HepG2 (cell line): ENCODE data around the gene PRM2. TPM values are rescaled to one million over a fixed set of nuclear protein-coding genes. Genes with fewer than 3 reads are reported as not detected.

ENCODE experiments used
- ADNP ChIP-seq: sonication (generic); formaldehyde crosslinking; IDR thresholded peaks from 2 replicates; pipeline ENCODE4 v1.4.0; 2020; ENCODE audit warnings: missing genetic modification reagents
- AHR ChIP-seq: IDR thresholded peaks from 2 replicates; pipeline ENCODE4 v1.6.1; 2018; ENCODE audit warnings: missing genetic modification reagents, missing compliant biosample characterization
- FOXO4 ChIP-seq: sonication (generic); formaldehyde crosslinking; conservative IDR thresholded peaks from 2 replicates; pipeline ENCODE4 v1.8.1; 2023; ENCODE audit warnings: missing genetic modification reagents
- MLXIP ChIP-seq: sonication (generic); formaldehyde crosslinking; IDR thresholded peaks from 2 replicates; pipeline ENCODE4 v1.9.0; 2021; ENCODE audit warnings: missing genetic modification reagents, borderline replicate concordance
- TBL1XR1 ChIP-seq: fragments of 150-350 bp; IDR thresholded peaks from 2 replicates; pipeline ENCODE4 v1.6.1; 2014; ENCODE audit warnings: borderline replicate concordance, low read length; ENCODE audit not compliant: partially characterized antibody
- ZBTB40 ChIP-seq, 2 experiments: fragments of 450-650 bp in 1 of 2; sonication (generic) in 1 of 2; formaldehyde crosslinking in 1 of 2; IDR thresholded peaks; 2 replicates each; pipeline versions ENCODE4 v1.6.1 to v1.8.0; 2016 to 2022; ENCODE audit warnings: antibody characterized with exemption in 1 of 2, mild to moderate bottlenecking in 1 of 2, missing genetic modification reagents in 1 of 2
- ZNF629 ChIP-seq: sonication (generic); formaldehyde crosslinking; conservative IDR thresholded peaks from 2 replicates; pipeline ENCODE4 v1.5.0; 2020; ENCODE audit warnings: missing genetic modification reagents
- ZNF766 ChIP-seq: sonication (generic); formaldehyde crosslinking; IDR thresholded peaks from 2 replicates; pipeline ENCODE4 v1.5.0; 2020; ENCODE audit warnings: missing genetic modification reagents, borderline replicate concordance
- polyA plus RNA-seq, 8 experiments: library from polyadenylated mRNA; depleted of rRNA in 3 of 8; stranded (reverse) in 7 of 8; unstranded in 1 of 8; fragments of >200 nt; fragmentation: Illumina TruSeq in 4 of 8; extraction: Trizol in 4 of 8; gene quantifications; 2 replicates each; pipeline versions ENCODE4 v1.2.1 to v1.2.3, GENCODE V29; 2011 to 2016; ENCODE audit warnings: low read depth in 4 of 8, missing spikeins in 1 of 8, mixed read lengths in 1 of 8; ENCODE audit not compliant: insufficient read depth in 1 of 8
- total RNA-seq, 5 experiments: library from RNA; depleted of rRNA; stranded (reverse); fragments of >200 nt; fragmentation: Illumina TruSeq; extraction: Trizol; gene quantifications; 2 replicates each; pipeline ENCODE4 v1.2.3, GENCODE V29; 2016; ENCODE audit warnings: low read depth in 1 of 5

PRM2 gene
- total and polyA plus RNA-seq, 2 of the 13 experiments (the other 11 are each of a cell fraction or from before 2014, with no cell fraction given): 0.54 TPM; not detected in 1

- TF ChIP-seq ZBTB40 (IDR thresholded peaks at IDR 0.05): 0 out of 2 replicates have a peak, but pooled peaks have one; percentile 6
- no peak for TF ChIP-seq ZBTB40 (CRISPR knock-in tag; IDR thresholded peaks at IDR 0.05)
- peak; percentile 59 for TF ChIP-seq ZNF629
- no peak for TF ChIP-seq AHR (CRISPR knock-in tag)
- TF ChIP-seq FOXO4 (CRISPR knock-in tag): 0 out of 2 replicates have a peak, but pooled peaks have one; percentile 62
- no peak for TF ChIP-seq MLXIP
- no peak for TF ChIP-seq ADNP (CRISPR knock-in tag)
- TF ChIP-seq ZNF766 (CRISPR knock-in tag): no peak
- TF ChIP-seq TBL1XR1: no peak
Observed at GRCh38 chr16:11241480-11242204, 34.6 kb downstream of the PRM2 start (continued).
